Measurements from ENCODE around the gene ZNF473.

ZNF473 gene

GRCh38 chr19:50005428-50005827 lies 20.4 kb upstream of the ZNF473 start:
- no peak overlapping the region for H3K4me3 ChIP-seq (ENCODE audit: low read length)
- no peak for DNase-seq (ENCODE audit: low read depth)
- no peak overlapping the region for H3K9ac ChIP-seq (ENCODE audit: low read length)
- H3K27me3 ChIP-seq (replicated peaks; ENCODE audit: control insufficient read depth, insufficient read depth, low read length), result no peaks in the 10 kb centered on the region
- H3K9me3 ChIP-seq (ENCODE audit: control insufficient read depth, low read length), result no peaks in the 10 kb centered on the region
- H3K4me1 ChIP-seq (ENCODE audit: control insufficient read depth, insufficient read depth, low read length), result peaks cover 28% of the 10 kb centered on the region
- H3K36me3 ChIP-seq (ENCODE audit: control insufficient read depth, insufficient read depth, low read length, severe bottlenecking), result peaks cover 56% of the 10 kb centered on the region

GRCh38 chr19:50007170-50007569 lies 18.6 kb upstream of the ZNF473 start:
- Histone ChIP-seq H3K27me3 (replicated peaks; ENCODE audit: control insufficient read depth, insufficient read depth, low read length) (no peaks in the 10 kb centered on the region), H3K36me3 (ENCODE audit: control insufficient read depth, insufficient read depth, low read length, severe bottlenecking) (peaks cover 46% of the 10 kb centered on the region), H3K4me1 (ENCODE audit: control insufficient read depth, insufficient read depth, low read length) (peaks cover 25% of the 10 kb centered on the region), H3K9ac (ENCODE audit: low read length) (no peak overlapping the region), H3K4me3 (ENCODE audit: low read length) (no peak overlapping the region), H3K9me3 (ENCODE audit: control insufficient read depth, low read length) (no peaks in the 10 kb centered on the region)
- DNase-seq (ENCODE audit: low read depth), result no peak

- Histone ChIP-seq H3K36me3 (ENCODE audit: control insufficient read depth, insufficient read depth, low read length, severe bottlenecking) (peaks cover 48% of the 10 kb centered on the region), H3K27me3 (replicated peaks; ENCODE audit: control insufficient read depth, insufficient read depth, low read length) (no peaks in the 10 kb centered on the region), H3K4me3 (ENCODE audit: low read length) (no peak overlapping the region), H3K4me1 (ENCODE audit: control insufficient read depth, insufficient read depth, low read length) (peaks cover 18% of the 10 kb centered on the region), H3K9ac (ENCODE audit: low read length) (no peak overlapping the region), H3K9me3 (ENCODE audit: control insufficient read depth, low read length) (no peaks in the 10 kb centered on the region)
- no peak for DNase-seq (ENCODE audit: low read depth)
Observed at GRCh38 chr19:50007947-50008346, 17.9 kb upstream of the ZNF473 start.

GRCh38 chr19:50008532-50008931 lies 17.3 kb upstream of the ZNF473 start:
- H3K9ac ChIP-seq (ENCODE audit: low read length), result no peak overlapping the region
- peaks cover 12% of the 10 kb centered on the region for H3K4me1 ChIP-seq (ENCODE audit: control insufficient read depth, insufficient read depth, low read length)
- H3K9me3 ChIP-seq (ENCODE audit: control insufficient read depth, low read length), result no peaks in the 10 kb centered on the region
- H3K36me3 ChIP-seq (ENCODE audit: control insufficient read depth, insufficient read depth, low read length, severe bottlenecking), result peaks cover 47% of the 10 kb centered on the region
- no peaks in the 10 kb centered on the region for H3K27me3 ChIP-seq (replicated peaks; ENCODE audit: control insufficient read depth, insufficient read depth, low read length)
- H3K4me3 ChIP-seq (ENCODE audit: low read length), result no peak overlapping the region
- no peak for DNase-seq (ENCODE audit: low read depth)

- no peaks in the 10 kb centered on the region for H3K27me3 ChIP-seq (replicated peaks; ENCODE audit: control insufficient read depth, insufficient read depth, low read length)
- no peaks in the 10 kb centered on the region for H3K4me1 ChIP-seq (ENCODE audit: control insufficient read depth, insufficient read depth, low read length)
- peaks cover 57% of the 10 kb centered on the region for H3K36me3 ChIP-seq (ENCODE audit: control insufficient read depth, insufficient read depth, low read length, severe bottlenecking)
- no peak for DNase-seq (ENCODE audit: low read depth)
- H3K4me3 ChIP-seq (ENCODE audit: low read length), result no peak overlapping the region
- no peak overlapping the region for H3K9ac ChIP-seq (ENCODE audit: low read length)
- no peaks in the 10 kb centered on the region for H3K9me3 ChIP-seq (ENCODE audit: control insufficient read depth, low read length)
Observed at GRCh38 chr19:50016225-50016807, 9.5 kb upstream of the ZNF473 start.

- Histone ChIP-seq H3K4me1 (ENCODE audit: control insufficient read depth, insufficient read depth, low read length) (peaks cover 15% of the 10 kb centered on the region), H3K36me3 (ENCODE audit: control insufficient read depth, insufficient read depth, low read length, severe bottlenecking) (peaks cover 31% of the 10 kb centered on the region), H3K9ac (ENCODE audit: low read length) (no peak overlapping the region), H3K4me3 (ENCODE audit: low read length) (no peak overlapping the region), H3K9me3 (ENCODE audit: control insufficient read depth, low read length) (no peaks in the 10 kb centered on the region), H3K27me3 (replicated peaks; ENCODE audit: control insufficient read depth, insufficient read depth, low read length) (no peaks in the 10 kb centered on the region)
- DNase-seq (ENCODE audit: low read depth), result no peak
Observed at GRCh38 chr19:50020481-50020880, 5.3 kb upstream of the ZNF473 start.

GRCh38 chr19:50022823-50023222 lies 3.0 kb upstream of the ZNF473 start:
- H3K36me3 ChIP-seq (ENCODE audit: control insufficient read depth, insufficient read depth, low read length, severe bottlenecking), result peaks cover 14% of the 10 kb centered on the region
- no peak for DNase-seq (ENCODE audit: low read depth)
- H3K4me1 ChIP-seq (ENCODE audit: control insufficient read depth, insufficient read depth, low read length), result peaks cover 22% of the 10 kb centered on the region
- H3K9me3 ChIP-seq (ENCODE audit: control insufficient read depth, low read length), result no peaks in the 10 kb centered on the region
- H3K4me3 ChIP-seq (ENCODE audit: low read length), result no peak overlapping the region
- no peaks in the 10 kb centered on the region for H3K27me3 ChIP-seq (replicated peaks; ENCODE audit: control insufficient read depth, insufficient read depth, low read length)
- H3K9ac ChIP-seq (ENCODE audit: low read length), result no peak overlapping the region

- Histone ChIP-seq H3K4me3 (ENCODE audit: low read length) (peak overlapping the region; percentile 99), H3K36me3 (ENCODE audit: control insufficient read depth, insufficient read depth, low read length, severe bottlenecking) (peaks cover 5% of the 10 kb centered on the region), H3K9ac (ENCODE audit: low read length) (peak overlapping the region; percentile 97), H3K9me3 (ENCODE audit: control insufficient read depth, low read length) (no peaks in the 10 kb centered on the region), H3K27me3 (replicated peaks; ENCODE audit: control insufficient read depth, insufficient read depth, low read length) (no peaks in the 10 kb centered on the region), H3K4me1 (ENCODE audit: control insufficient read depth, insufficient read depth, low read length) (peaks cover 26% of the 10 kb centered on the region)
- no peak for DNase-seq (ENCODE audit: low read depth)
Observed at GRCh38 chr19:50024719-50025021, 1.1 kb upstream of the ZNF473 start.

GRCh38 chr19:50025022-50025793 lies 597 bp upstream of the ZNF473 start, which contains the start of gene VRK3:
Gene VRK3, minus strand, starts transcription at chr19:50025372. Its CDS starts 9,210 bp downstream, at chr19:50016162.
- H3K4me3 ChIP-seq (ENCODE audit: low read length), result peak within 1 kb of the TSS; percentile 99
- DNase-seq (ENCODE audit: low read depth), result peak; percentile 100
- no peaks in the 10 kb centered on the region for H3K27me3 ChIP-seq (replicated peaks; ENCODE audit: control insufficient read depth, insufficient read depth, low read length)
- peak within 1 kb of the TSS; percentile 97 for H3K9ac ChIP-seq (ENCODE audit: low read length)
- peaks cover 26% of the 10 kb centered on the region for H3K4me1 ChIP-seq (ENCODE audit: control insufficient read depth, insufficient read depth, low read length)
- peaks cover 3% of the 10 kb centered on the region for H3K36me3 ChIP-seq (ENCODE audit: control insufficient read depth, insufficient read depth, low read length, severe bottlenecking)
- no peaks in the 10 kb centered on the region for H3K9me3 ChIP-seq (ENCODE audit: control insufficient read depth, low read length)

GRCh38 chr19:50026550-50026906 lies 723 bp downstream of the ZNF473 start:
- H3K9me3 ChIP-seq (ENCODE audit: control insufficient read depth, low read length), result no peaks in the 10 kb centered on the region
- peak overlapping the region; percentile 99 for H3K4me3 ChIP-seq (ENCODE audit: low read length)
- no peak for DNase-seq (ENCODE audit: low read depth)
- peaks cover 26% of the 10 kb centered on the region for H3K4me1 ChIP-seq (ENCODE audit: control insufficient read depth, insufficient read depth, low read length)
- peak overlapping the region; percentile 97 for H3K9ac ChIP-seq (ENCODE audit: low read length)
- peaks cover 13% of the 10 kb centered on the region for H3K36me3 ChIP-seq (ENCODE audit: control insufficient read depth, insufficient read depth, low read length, severe bottlenecking)
- no peaks in the 10 kb centered on the region for H3K27me3 ChIP-seq (replicated peaks; ENCODE audit: control insufficient read depth, insufficient read depth, low read length)

GRCh38 chr19:50030225-50030624 lies 4.4 kb downstream of the ZNF473 start:
- Histone ChIP-seq H3K9ac (ENCODE audit: low read length) (no peak overlapping the region), H3K27me3 (replicated peaks; ENCODE audit: control insufficient read depth, insufficient read depth, low read length) (no peaks in the 10 kb centered on the region), H3K36me3 (ENCODE audit: control insufficient read depth, insufficient read depth, low read length, severe bottlenecking) (peaks cover 41% of the 10 kb centered on the region), H3K4me1 (ENCODE audit: control insufficient read depth, insufficient read depth, low read length) (peaks cover 12% of the 10 kb centered on the region), H3K9me3 (ENCODE audit: control insufficient read depth, low read length) (no peaks in the 10 kb centered on the region), H3K4me3 (ENCODE audit: low read length) (no peak overlapping the region)
- DNase-seq (ENCODE audit: low read depth), result no peak
